Activated naive CD4-positive, alpha-beta T cell treated with anti-CD3 and anti-CD28 coated beads for 36 hours (primary cell): ENCODE data around the gene ESR1. TPM values are rescaled to one million over a fixed set of nuclear protein-coding genes. Genes with fewer than 3 reads are reported as not detected.

ENCODE experiments used
- CTCF ChIA-PET: fragments of 350-600 bp; sonication (Branson Sonifier 250); formaldehyde crosslinking; loops from one replicate; lab custom pipeline; 2021; ENCODE audit warnings: antibody characterized with exemption; lab: Charles Lee
- DNase-seq: peaks from one replicate; pipeline ENCODE4 v3.0.0-alpha.2; 2020
- H3K27ac Mint-ChIP-seq: one replicate; pipeline ENCODE4 v1.8.0; 2021; ENCODE audit warnings: mild to moderate bottlenecking, mixed read lengths
- H3K27me3 Mint-ChIP-seq: one replicate; pipeline ENCODE4 v1.8.0; 2021; ENCODE audit warnings: low read depth, mixed read lengths
- H3K36me3 Mint-ChIP-seq: one replicate; pipeline ENCODE4 v1.8.0; 2021; ENCODE audit warnings: low read depth, mixed read lengths
- H3K4me1 Mint-ChIP-seq: one replicate; pipeline ENCODE4 v1.8.0; 2021; ENCODE audit warnings: low read depth, mixed read lengths
- H3K4me3 Mint-ChIP-seq: one replicate; pipeline ENCODE4 v1.8.0; 2021; ENCODE audit warnings: mild to moderate bottlenecking, moderate library complexity, mixed read lengths
- H3K9me3 Mint-ChIP-seq: one replicate; pipeline ENCODE4 v1.8.0; 2021; ENCODE audit warnings: mixed read lengths
- intact Hi-C: fragments of 100-400 bp; cut with micrococcal nuclease; formaldehyde crosslinking; loops from one replicate; pipeline ENCODE4 v1.15.1; 2023
- total RNA-seq, 2 experiments: library from RNA; stranded (reverse); gene quantifications; one replicate each; pipeline ENCODE4 v1.2.3, GENCODE V29; 2021

The ESR1 gene
- total RNA-seq, 2 experiments from 2014 or later: 0.52 to 0.54 TPM

- Mint-ChIP-seq H3K27me3 (no peaks in the 10 kb centered on the region), H3K9me3 (no peaks in the 10 kb centered on the region), H3K4me1 (peaks cover 28% of the 10 kb centered on the region), H3K27ac (peak overlapping the region; percentile 85), H3K36me3 (peaks cover 25% of the 10 kb centered on the region), H3K4me3 (no peak overlapping the region)
- intact Hi-C loops: loop anchor here (1.0 to 2.0 kb wide), 5 partner anchors 11 to 469 kb away; no protein-coding TSS in a partner anchor
- peak; percentile 64 for DNase-seq
- CTCF ChIA-PET: interaction anchor here (0.8 to 1.8 kb wide), 4 partner anchors 11 to 470 kb away, joined by 3 to 5 read pairs (median 4); no protein-coding TSS in a partner anchor
These were observed 352.9 kb downstream of the ESR1 start for GRCh38 chr6:152160346-152160745.

- no peak overlapping the region for H3K4me3 Mint-ChIP-seq
- peaks cover 27% of the 10 kb centered on the region for H3K36me3 Mint-ChIP-seq
- intact Hi-C loops: loop anchor here (2.0 kb wide), 1 partner anchor 73 kb away; no protein-coding TSS in a partner anchor
- CTCF ChIA-PET: no interaction called here
- H3K27ac Mint-ChIP-seq: peak overlapping the region; percentile 60
- H3K27me3 Mint-ChIP-seq: no peaks in the 10 kb centered on the region
- no peak for DNase-seq
- H3K9me3 Mint-ChIP-seq: no peaks in the 10 kb centered on the region
- peaks cover 28% of the 10 kb centered on the region for H3K4me1 Mint-ChIP-seq
These were observed 354.0 kb downstream of the ESR1 start for GRCh38 chr6:152161501-152161900.

- intact Hi-C loops: no loop called here
These were observed 357.5 kb downstream of the ESR1 start for GRCh38 chr6:152164957-152165356.

GRCh38 chr6:152166497-152166896 is 359.0 kb downstream of the ESR1 start:
- CTCF ChIA-PET: interaction anchor here (1.5 kb wide), 2 partner anchors 18 to 476 kb away, joined by 4 to 5 read pairs; no protein-coding TSS in a partner anchor
- no peak for DNase-seq
- Mint-ChIP-seq H3K27me3 (no peaks in the 10 kb centered on the region), H3K4me3 (no peak overlapping the region), H3K9me3 (peaks cover 5% of the 10 kb centered on the region), H3K4me1 (peaks cover 36% of the 10 kb centered on the region), H3K36me3 (peaks cover 35% of the 10 kb centered on the region), H3K27ac (no peak overlapping the region)
- intact Hi-C loops: no loop called here

More at GRCh38 chr6:152164957-152165356, 357.5 kb downstream of the ESR1 start:
- H3K9me3 Mint-ChIP-seq: no peaks in the 10 kb centered on the region
- no peaks in the 10 kb centered on the region for H3K27me3 Mint-ChIP-seq
- CTCF ChIA-PET: interaction anchor here (0.6 kb wide), 1 partner anchor 264 kb away, joined by 3 read pairs; no protein-coding TSS in a partner anchor
- H3K4me3 Mint-ChIP-seq: no peak overlapping the region
- H3K36me3 Mint-ChIP-seq: peaks cover 27% of the 10 kb centered on the region
- peaks cover 33% of the 10 kb centered on the region for H3K4me1 Mint-ChIP-seq
- no peak overlapping the region for H3K27ac Mint-ChIP-seq
- DNase-seq: no peak

- H3K36me3 Mint-ChIP-seq: peaks cover 36% of the 10 kb centered on the region
- CTCF ChIA-PET: interaction anchor here (1.5 kb wide), 2 partner anchors 17 to 477 kb away, joined by 4 to 5 read pairs; no protein-coding TSS in a partner anchor
- peaks cover 36% of the 10 kb centered on the region for H3K4me1 Mint-ChIP-seq
- H3K9me3 Mint-ChIP-seq: peaks cover 5% of the 10 kb centered on the region
- H3K4me3 Mint-ChIP-seq: no peak overlapping the region
- H3K27me3 Mint-ChIP-seq: no peaks in the 10 kb centered on the region
- intact Hi-C loops: no loop called here
- no peak overlapping the region for H3K27ac Mint-ChIP-seq
- no peak for DNase-seq
These were observed 359.4 kb downstream of the ESR1 start for GRCh38 chr6:152166897-152167296.

GRCh38 chr6:152167641-152168603 is 360.4 kb downstream of the ESR1 start:
- Mint-ChIP-seq H3K36me3 (peaks cover 36% of the 10 kb centered on the region), H3K4me1 (peaks cover 37% of the 10 kb centered on the region), H3K27me3 (no peaks in the 10 kb centered on the region), H3K9me3 (peaks cover 5% of the 10 kb centered on the region), H3K27ac (no peak overlapping the region), H3K4me3 (no peak overlapping the region)
- intact Hi-C loops: no loop called here
- CTCF ChIA-PET: interaction anchor here (0.5 to 1.5 kb wide), 6 partner anchors 16 to 728 kb away, joined by 3 to 5 read pairs (median 4); no protein-coding TSS in a partner anchor
- DNase-seq: no peak

GRCh38 chr6:152170313-152170701 is 362.8 kb downstream of the ESR1 start:
- Mint-ChIP-seq H3K9me3 (peaks cover 5% of the 10 kb centered on the region), H3K27ac (peak overlapping the region; percentile 89), H3K36me3 (peaks cover 36% of the 10 kb centered on the region), H3K4me1 (peaks cover 49% of the 10 kb centered on the region), H3K27me3 (no peaks in the 10 kb centered on the region), H3K4me3 (peak overlapping the region; percentile 19)
- CTCF ChIA-PET: interaction anchor here (0.6 to 1.1 kb wide), 3 partner anchors 17 to 479 kb away, joined by 3 to 8 read pairs (median 3); no protein-coding TSS in a partner anchor
- intact Hi-C loops: loop anchor here (2.0 to 5.0 kb wide), 2 partner anchors 132 to 812 kb away; partner anchors contain the start of gene FBXO5
- DNase-seq: no peak

- Mint-ChIP-seq H3K4me3 (peak overlapping the region; percentile 60), H3K36me3 (peaks cover 34% of the 10 kb centered on the region), H3K27me3 (no peaks in the 10 kb centered on the region), H3K9me3 (peaks cover 5% of the 10 kb centered on the region), H3K27ac (peak overlapping the region; percentile 89), H3K4me1 (peaks cover 50% of the 10 kb centered on the region)
- DNase-seq: peak; percentile 82
- intact Hi-C loops: loop anchor here (1.0 to 5.0 kb wide), 9 partner anchors 11 to 812 kb away; partner anchors contain the start of gene FBXO5
- CTCF ChIA-PET: interaction anchor here (0.6 to 2.0 kb wide), 5 partner anchors 11 to 480 kb away, joined by 3 to 12 read pairs (median 4); no protein-coding TSS in a partner anchor
These were observed 363.5 kb downstream of the ESR1 start for GRCh38 chr6:152170702-152171667.

- no peak for DNase-seq
- H3K27me3 Mint-ChIP-seq: no peaks in the 10 kb centered on the region
- no peak overlapping the region for H3K27ac Mint-ChIP-seq
- CTCF ChIA-PET: interaction anchor here (2.0 kb wide), 1 partner anchor 12 kb away, joined by 12 read pairs; no protein-coding TSS in a partner anchor
- peaks cover 49% of the 10 kb centered on the region for H3K4me1 Mint-ChIP-seq
- intact Hi-C loops: loop anchor here (5.0 kb wide), 1 partner anchor 129 kb away; no protein-coding TSS in a partner anchor
- no peak overlapping the region for H3K4me3 Mint-ChIP-seq
- H3K9me3 Mint-ChIP-seq: peaks cover 5% of the 10 kb centered on the region
- H3K36me3 Mint-ChIP-seq: peaks cover 35% of the 10 kb centered on the region
These were observed 365.8 kb downstream of the ESR1 start for GRCh38 chr6:152173321-152173720.

GRCh38 chr6:152173957-152174356 is 366.5 kb downstream of the ESR1 start:
- no peak overlapping the region for H3K27ac Mint-ChIP-seq
- DNase-seq: no peak
- peaks cover 46% of the 10 kb centered on the region for H3K4me1 Mint-ChIP-seq
- H3K4me3 Mint-ChIP-seq: no peak overlapping the region
- no peaks in the 10 kb centered on the region for H3K27me3 Mint-ChIP-seq
- intact Hi-C loops: loop anchor here (5.0 kb wide), 1 partner anchor 128 kb away; no protein-coding TSS in a partner anchor
- peaks cover 5% of the 10 kb centered on the region for H3K9me3 Mint-ChIP-seq
- CTCF ChIA-PET: interaction anchor here (1.0 to 1.4 kb wide), 2 partner anchors 9 to 11 kb away, joined by 3 to 5 read pairs; no protein-coding TSS in a partner anchor
- peaks cover 32% of the 10 kb centered on the region for H3K36me3 Mint-ChIP-seq

GRCh38 chr6:152176268-152176667 is 368.8 kb downstream of the ESR1 start:
- Mint-ChIP-seq H3K9me3 (no peaks in the 10 kb centered on the region), H3K27me3 (no peaks in the 10 kb centered on the region), H3K27ac (no peak overlapping the region), H3K36me3 (peaks cover 30% of the 10 kb centered on the region), H3K4me3 (no peak overlapping the region), H3K4me1 (peaks cover 43% of the 10 kb centered on the region)
- intact Hi-C loops: no loop called here
- CTCF ChIA-PET: interaction anchor here (1.0 kb wide), 1 partner anchor 24 kb away, joined by 3 read pairs; no protein-coding TSS in a partner anchor
- no peak for DNase-seq
